Spleen (tissue), 11 donors: ENCODE data around the gene WDR64. TPM values are rescaled to one million over a fixed set of nuclear protein-coding genes. Genes with fewer than 3 reads are reported as not detected.

ENCODE experiments used
- DNase-seq: peaks from one replicate; pipeline ENCODE4 v3.0.0-alpha.2; 2020
- H3K27ac ChIP-seq, 8 donors: fragments of 200-600 bp; sonication (generic) in 7 of 8; 1 replicate in 4 of 8; 2 replicates in 4 of 8; pipeline versions ENCODE4 v1.5.0 to v1.8.0; 2016 to 2021; ENCODE audit warnings: inconsistent platforms in 4 of 8, mild to moderate bottlenecking in 4 of 8, moderate library complexity in 1 of 8
- H3K27me3 ChIP-seq, 7 donors: fragments of 200-600 bp; sonication (generic) in 6 of 7; replicated peaks in 1 of 7; 1 replicate in 4 of 7; 2 replicates in 3 of 7; pipeline versions ENCODE4 v1.5.0 to v1.8.0; 2016 to 2021; ENCODE audit warnings: inconsistent platforms in 3 of 7, mild to moderate bottlenecking in 1 of 7
- H3K36me3 ChIP-seq, 6 donors: fragments of 200-600 bp; sonication (generic) in 5 of 6; 1 replicate in 4 of 6; 2 replicates in 2 of 6; pipeline versions ENCODE4 v1.5.0 to v1.8.0; 2016 to 2021; ENCODE audit warnings: inconsistent platforms in 2 of 6
- H3K4me1 ChIP-seq, 6 donors: fragments of 200-600 bp; sonication (generic) in 5 of 6; 1 replicate in 3 of 6; 2 replicates in 3 of 6; pipeline versions ENCODE4 v1.5.0 to v1.8.0; 2016 to 2021; ENCODE audit warnings: inconsistent platforms in 3 of 6
- H3K4me3 ChIP-seq, 8 donors: fragments of 200-600 bp; sonication (generic) in 7 of 8; 1 replicate in 4 of 8; 2 replicates in 4 of 8; pipeline versions ENCODE4 v1.5.0 to v1.8.0; 2016 to 2021; ENCODE audit warnings: inconsistent platforms in 4 of 8, mild to moderate bottlenecking in 4 of 8, moderate library complexity in 2 of 8
- H3K9me3 ChIP-seq, 8 donors: fragments of 200-600 bp; sonication (generic) in 7 of 8; 1 replicate in 4 of 8; 2 replicates in 4 of 8; pipeline versions ENCODE4 v1.5.0 to v1.8.0; 2016 to 2021; ENCODE audit warnings: inconsistent platforms in 4 of 8
- CTCF ChIP-seq, 11 experiments: fragments of 200-600 bp in 7 of 11; fragments of 450-650 bp in 4 of 11; sonication (generic) in 4 of 11; IDR thresholded peaks in 8 of 11; conservative IDR thresholded peaks in 3 of 11; 1 replicate in 7 of 11; 2 replicates in 4 of 11; pipeline versions ENCODE4 v1.4.0 to v1.8.0; 2016 to 2021; ENCODE audit warnings: antibody characterized with exemption in 11 of 11, inconsistent platforms in 4 of 11, mild to moderate bottlenecking in 1 of 11
- POLR2A ChIP-seq, 3 donors: fragments of 450-650 bp; IDR thresholded peaks; one replicate each; pipeline ENCODE4 v1.5.1; 2017; ENCODE audit warnings: antibody characterized with exemption in 3 of 3, mild to moderate bottlenecking in 1 of 3
- POLR2AphosphoS5 ChIP-seq, 3 donors: sonication (generic); formaldehyde crosslinking; IDR thresholded peaks; one replicate each; pipeline ENCODE4 v1.5.1; 2017; ENCODE audit warnings: antibody characterized with exemption in 3 of 3
- WGBS, 5 donors: extraction: QIAGEN DNeasy Blood & Tissue Kit in 3 of 5; methylation state at CpG; one replicate each; pipeline versions ENCODE4 v1.1.5 to v1.1.7; 2013 to 2018; 5-methylcytosine and 5-hydroxymethylcytosine counted together
- intact Hi-C: fragments of 100-400 bp; cut with DNase I; formaldehyde crosslinking; loops from one replicate; pipeline ENCODE4 v1.15.0; 2023; ENCODE audit warnings: low total_unique reads
- polyA plus RNA-seq, 3 donors: library from polyadenylated mRNA; stranded (reverse); fragments of 200-250 nt; gene quantifications; one replicate each; pipeline ENCODE4 v1.2.1, GENCODE V29; 2013
- total RNA-seq, 7 donors: library from RNA; depleted of rRNA in 3 of 7; stranded (reverse); fragments of >200 nt in 3 of 7; fragmentation: NEBNext Ultra II Directional in 4 of 7; extraction: Animal tissue kit (Norgen Biotek cat#: 25700) in 4 of 7; gene quantifications; one replicate each; pipeline versions ENCODE4 v1.1.0 to v1.2.1, GENCODE V29; 2016 to 2021
- donor health status: healthy with polysubstance abuse.
- donor health status: DM: no; HTN: no; CAD: no; lungs with moderate emphysema.
- donor health status: DM: no; HTN: no; CAD: no.
- donor health status: Bipolar disorder and iron deficiency.
- donor health status: healthy.
- donor health status: DM: no; HTN: no; CAD: no.
- donor health status: DM: yes; HTN: yes; CAD: no.

WDR64 gene
- total and polyA plus RNA-seq, 10 donors: 0.03 to 0.55 (median 0.26) TPM; not detected in 3

DNA sequence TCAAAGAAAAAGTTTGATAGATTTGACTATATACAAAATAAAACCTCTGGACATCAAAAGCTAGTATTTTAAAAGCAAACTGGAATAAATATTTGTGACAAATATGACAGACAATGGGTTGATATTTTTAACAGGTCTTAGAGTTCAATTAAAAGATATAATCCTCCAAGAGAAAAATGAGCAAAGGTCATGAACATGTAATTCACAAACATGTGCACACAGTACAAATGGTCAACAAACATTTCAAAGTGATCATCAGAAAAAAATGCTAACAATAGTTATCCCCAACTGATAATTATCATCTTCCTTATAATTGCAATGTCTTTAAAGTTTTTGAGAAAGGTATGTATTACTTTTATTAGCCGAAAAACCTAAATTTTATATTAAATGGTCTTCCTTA is 32.0 kb downstream of the WDR64 start:
- TF ChIP-seq POLR2A (IDR thresholded peaks at IDR 0.05) (no peak), CTCF (IDR thresholded peaks at IDR 0.05 in 8 of 11, conservative IDR thresholded peaks at IDR 0.05 in 3 of 11) (no peak), POLR2AphosphoS5 (IDR thresholded peaks at IDR 0.05) (no peak)
- Histone ChIP-seq H3K4me3 (no peak overlapping the region), H3K9me3 (no peaks in the 10 kb centered on the region), H3K27me3 (no peaks in the 10 kb centered on the region), H3K36me3 (no peaks in the 10 kb centered on the region), H3K27ac (no peak overlapping the region), H3K4me1 (no peaks in the 10 kb centered on the region)
- 89 to 97% (median 94%) methylated on average over 1 of the region's 1 CpG for WGBS, 5 donors
- DNase-seq: no peak
- intact Hi-C loops: no loop called here

GRCh38 chr1:241688940-241689368 is 36.9 kb downstream of the WDR64 start:
- no peaks in the 10 kb centered on the region for H3K9me3 ChIP-seq
- no peak overlapping the region for H3K27ac ChIP-seq
- no peaks in the 10 kb centered on the region for H3K36me3 ChIP-seq
- no peaks in the 10 kb centered on the region for H3K4me1 ChIP-seq
- intact Hi-C loops: no loop called here
- no peak overlapping the region for H3K4me3 ChIP-seq
- H3K27me3 ChIP-seq: no peaks in the 10 kb centered on the region
- WGBS, 5 donors: 36 to 59% (median 46%) methylated on average over 2 of the region's 2 CpGs
- TF ChIP-seq CTCF (IDR thresholded peaks at IDR 0.05 in 8 of 11, conservative IDR thresholded peaks at IDR 0.05 in 3 of 11): no peak
- no peak for TF ChIP-seq POLR2A (IDR thresholded peaks at IDR 0.05)
- TF ChIP-seq POLR2AphosphoS5 (IDR thresholded peaks at IDR 0.05): no peak
- DNase-seq: no peak

GRCh38 chr1:241695246-241696171 is 43.4 kb downstream of the WDR64 start:
- H3K36me3 ChIP-seq: no peaks in the 10 kb centered on the region
- H3K27ac ChIP-seq: no peak overlapping the region
- WGBS, 5 donors: 74 to 87% (median 80%) methylated on average over 9 of the region's 9 CpGs
- intact Hi-C loops: no loop called here
- H3K27me3 ChIP-seq: no peaks in the 10 kb centered on the region
- no peaks in the 10 kb centered on the region for H3K4me1 ChIP-seq
- no peak overlapping the region for H3K4me3 ChIP-seq
- no peak for TF ChIP-seq POLR2AphosphoS5 (IDR thresholded peaks at IDR 0.05)
- no peak for TF ChIP-seq CTCF (IDR thresholded peaks at IDR 0.05 in 8 of 11, conservative IDR thresholded peaks at IDR 0.05 in 3 of 11)
- no peak for TF ChIP-seq POLR2A (IDR thresholded peaks at IDR 0.05)
- no peaks in the 10 kb centered on the region for H3K9me3 ChIP-seq
- DNase-seq: no peak

GRCh38 chr1:241696172-241696814 is 44.2 kb downstream of the WDR64 start:
- no peak for DNase-seq
- H3K27ac ChIP-seq: no peak overlapping the region
- no peaks in the 10 kb centered on the region for H3K27me3 ChIP-seq
- H3K4me3 ChIP-seq: no peak overlapping the region
- intact Hi-C loops: no loop called here
- no peaks in the 10 kb centered on the region for H3K4me1 ChIP-seq
- H3K36me3 ChIP-seq: no peaks in the 10 kb centered on the region
- TF ChIP-seq CTCF (IDR thresholded peaks at IDR 0.05 in 8 of 11, conservative IDR thresholded peaks at IDR 0.05 in 3 of 11) (no peak), POLR2AphosphoS5 (IDR thresholded peaks at IDR 0.05) (no peak), POLR2A (IDR thresholded peaks at IDR 0.05) (no peak)
- H3K9me3 ChIP-seq: no peaks in the 10 kb centered on the region
- 66 to 74% (median 72%) methylated on average over 6 of the region's 6 CpGs for WGBS, 5 donors
